ENCODE measurements around the gene RNF38.
A peak's percentile ranks its signal among the peaks of the same experiment; 100 is the strongest.

Gene RNF38

GRCh38 chr9:36407122-36407723, 7.2 kb upstream of the RNF38 start:
- peak; percentile 55 for DNase-seq (ENCODE audit: low read depth)

DNA sequence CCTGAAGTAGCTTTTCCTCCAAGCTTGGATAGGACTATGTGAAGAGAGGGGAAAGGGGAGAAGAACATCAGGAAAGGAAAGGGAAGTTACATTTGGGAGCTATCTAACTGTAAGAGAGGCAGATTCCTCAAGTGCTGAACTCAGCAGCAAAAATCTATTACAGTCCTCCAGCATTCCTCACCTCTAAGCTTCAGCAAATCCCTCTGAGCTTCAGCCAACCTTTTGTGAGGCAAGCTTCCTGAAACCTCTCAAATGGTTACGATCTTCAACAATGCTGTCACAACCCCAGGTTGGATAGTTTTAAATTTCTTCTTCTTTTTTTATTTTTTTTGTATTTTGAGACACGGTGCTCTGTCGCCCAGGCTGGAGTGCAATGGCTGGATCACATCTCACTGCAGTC, 2.5 kb upstream of the RNF38 start:
- DNase-seq (ENCODE audit: low read depth): peak; percentile 40

DNA sequence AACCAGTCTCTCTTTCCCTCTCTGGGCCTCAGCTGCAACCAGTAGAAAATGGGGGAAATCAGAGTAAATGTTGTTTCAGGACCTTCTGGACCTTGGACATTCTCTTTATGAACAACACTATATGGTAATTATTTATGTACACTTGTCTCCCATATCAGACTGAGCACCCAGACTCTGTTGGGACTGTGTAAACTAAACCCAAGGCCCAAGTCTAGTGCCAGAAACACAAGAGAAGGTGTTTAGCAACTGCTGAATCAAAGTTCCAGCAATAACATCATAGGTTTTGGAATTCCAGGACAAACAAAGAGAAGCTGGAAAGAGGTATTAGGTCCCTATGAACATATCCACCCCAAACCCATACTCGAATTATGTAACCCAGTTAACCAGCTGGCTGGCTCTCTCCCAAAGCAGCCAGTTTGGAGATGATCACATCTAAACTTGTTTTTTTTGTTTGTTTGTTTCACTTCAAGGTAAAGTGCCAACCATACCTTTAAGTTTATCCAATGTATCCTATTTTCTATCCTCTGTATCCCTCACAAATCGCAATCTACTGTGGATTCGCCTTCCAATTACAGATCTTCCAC, 1.9 kb upstream of the RNF38 start:
- DNase-seq (ENCODE audit: low read depth): no peak

DNA sequence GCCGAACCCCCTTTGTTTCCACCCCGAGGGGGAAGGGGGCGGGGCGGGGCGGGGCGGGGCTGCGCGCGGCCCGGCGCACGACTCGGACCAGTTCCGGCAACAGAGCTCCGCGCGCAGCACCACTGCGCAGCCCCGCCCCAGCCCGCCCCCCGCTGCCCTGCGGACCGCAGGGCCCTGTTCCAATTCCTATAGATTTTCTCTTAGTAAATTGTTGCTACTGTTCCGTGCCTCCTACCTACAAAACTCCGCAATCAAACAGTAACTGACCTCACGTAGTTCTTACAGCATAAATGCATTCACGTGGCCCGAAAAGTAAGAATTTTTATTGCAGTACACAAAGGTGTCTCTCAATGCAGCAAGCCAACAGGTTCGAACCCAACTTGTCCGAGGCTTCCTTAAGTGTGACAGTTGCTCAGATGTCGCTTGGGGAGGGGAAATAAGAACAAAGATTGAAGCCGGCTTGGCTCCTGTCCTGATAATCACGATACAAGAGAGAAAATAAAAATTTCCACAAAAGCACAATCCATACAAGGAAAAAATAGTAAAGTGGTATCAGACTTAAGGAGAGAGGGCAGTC, 1.2 kb upstream of the RNF38 start:
- peak; percentile 56 for DNase-seq (ENCODE audit: low read depth)

DNA sequence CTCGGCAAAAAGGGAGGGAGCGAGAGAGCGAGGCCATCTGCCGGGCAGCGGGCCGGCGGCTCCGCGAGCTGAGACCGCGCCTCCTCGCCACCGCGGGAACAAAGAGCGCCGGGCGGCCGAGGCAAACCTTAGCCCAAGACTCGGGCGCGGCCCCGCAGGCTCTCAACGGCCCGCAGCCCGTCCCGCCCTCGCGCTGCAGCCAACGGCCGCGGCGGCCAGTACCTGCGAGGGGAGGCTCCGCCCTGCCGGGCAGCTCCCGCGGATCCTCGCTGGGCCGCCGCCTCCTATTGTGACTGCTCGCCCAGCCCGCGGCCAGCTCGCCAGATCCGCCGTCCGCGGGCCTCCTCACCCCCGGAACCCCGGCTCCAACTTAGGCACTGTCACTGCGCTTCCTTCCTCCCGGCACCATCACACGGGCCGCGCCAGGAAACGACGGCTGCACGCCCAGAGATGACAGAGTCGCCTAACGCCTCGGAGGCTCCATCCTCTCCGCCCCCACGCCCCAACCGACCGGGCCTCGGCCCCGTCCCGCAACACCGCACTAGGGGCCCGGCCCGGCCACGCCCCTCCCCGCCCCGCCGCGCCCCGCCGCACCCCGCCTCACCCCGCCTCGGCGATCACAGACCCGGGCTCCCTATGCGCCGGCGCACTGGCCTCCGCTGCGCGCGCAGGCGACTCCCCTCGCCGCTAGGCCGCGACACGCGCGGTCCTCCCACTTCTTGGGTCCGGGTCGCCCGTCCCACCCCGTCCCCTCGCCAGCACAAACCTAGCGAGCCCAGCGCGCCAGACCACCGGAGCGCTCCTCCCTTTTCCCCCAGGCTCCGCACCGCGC, 479 bp upstream of the RNF38 start:
- peak; percentile 68 for DNase-seq (ENCODE audit: low read depth)

DNA sequence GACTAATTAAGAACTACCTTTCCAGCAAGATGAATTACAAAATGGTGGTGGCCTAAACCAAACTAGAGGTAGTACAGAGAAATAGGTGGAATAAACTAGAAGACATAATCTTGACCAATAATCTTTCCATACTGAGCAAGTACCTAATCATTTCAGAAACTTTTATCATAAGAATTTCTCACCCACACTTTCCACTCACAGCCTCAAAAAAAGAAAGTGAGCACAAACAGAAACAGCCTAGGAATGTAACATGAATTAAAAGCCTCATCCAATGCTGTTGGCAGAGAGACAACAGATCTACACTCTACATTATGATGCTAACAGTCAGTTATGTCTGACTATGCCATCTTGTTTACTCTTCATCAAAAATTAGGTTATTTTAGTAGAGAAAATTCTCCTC, 1.3 kb downstream of the RNF38 start:
- peak; percentile 83 for DNase-seq (ENCODE audit: low read depth)

GRCh38 chr9:36396985-36397384, 3.1 kb downstream of the RNF38 start:
- DNase-seq (ENCODE audit: low read depth): peak; percentile 51

DNA sequence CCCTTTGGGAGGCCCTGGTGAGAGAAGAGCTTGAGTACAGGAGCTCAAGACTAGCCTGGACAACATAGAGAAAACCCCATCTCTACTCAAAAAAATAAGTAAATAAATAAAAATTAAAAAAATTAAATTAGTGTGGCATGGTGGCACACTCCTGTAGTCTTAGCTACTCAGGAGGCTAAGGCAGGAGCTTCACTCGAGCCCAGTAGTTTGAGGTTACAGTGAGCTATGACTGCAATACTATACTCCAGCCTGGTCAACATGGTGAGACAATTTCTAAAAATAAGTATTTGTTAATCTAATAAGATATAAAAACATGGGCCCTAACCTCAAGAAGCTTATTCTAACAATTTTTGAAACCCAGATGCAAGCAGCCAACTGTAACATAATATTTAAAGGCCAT, 7.6 kb downstream of the RNF38 start:
- DNase-seq (ENCODE audit: low read depth): peak; percentile 25

- DNase-seq (ENCODE audit: low read depth): no peak
Measured at GRCh38 chr9:36389590-36389989, 10.5 kb downstream of the RNF38 start.

- peak; percentile 48 for DNase-seq (ENCODE audit: low read depth)
Measured at GRCh38 chr9:36386396-36386965, 13.6 kb downstream of the RNF38 start.

- DNase-seq (ENCODE audit: low read depth): no peak
Measured at GRCh38 chr9:36382484-36382883, 17.6 kb downstream of the RNF38 start.

DNA sequence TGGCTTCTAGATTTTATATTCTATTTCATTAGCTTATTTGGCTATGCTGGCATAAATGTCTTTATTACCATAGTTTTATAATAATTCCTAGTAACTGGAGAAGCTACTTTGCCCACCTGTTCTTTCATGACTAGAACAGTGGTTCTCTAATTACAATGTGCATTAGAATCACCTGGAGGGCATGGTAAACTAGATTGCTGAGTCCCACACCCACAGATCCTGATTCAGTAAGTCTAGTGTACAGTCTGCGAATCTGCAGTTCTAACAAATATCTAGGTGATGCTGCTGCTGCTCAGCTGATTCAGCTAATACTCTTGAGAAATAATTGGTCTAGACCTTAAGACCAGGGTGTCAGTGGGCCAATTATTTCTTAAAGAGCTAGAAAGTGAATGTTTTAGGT, 35.5 kb downstream of the RNF38 start:
- no peak for DNase-seq (ENCODE audit: low read depth)

DNA sequence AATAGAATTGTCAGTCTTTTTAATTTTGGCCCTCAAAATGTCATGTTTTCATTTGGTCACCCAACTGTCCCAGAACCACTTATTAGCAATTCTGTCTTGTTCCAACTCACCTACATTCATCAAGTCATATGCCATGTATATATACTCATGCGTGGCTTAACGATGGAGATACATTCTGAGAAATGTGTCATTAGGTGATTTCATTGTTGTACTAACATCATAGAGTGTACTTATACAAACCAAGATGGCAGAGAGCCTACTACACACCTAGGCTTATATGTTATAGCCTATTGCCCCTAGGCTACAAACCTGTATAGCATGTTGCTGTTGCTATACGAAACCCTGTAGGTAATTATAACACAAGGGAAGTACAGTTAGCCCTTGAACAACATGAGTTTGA, 36.6 kb downstream of the RNF38 start:
- no peak for DNase-seq (ENCODE audit: low read depth)

GRCh38 chr9:36358486-36358885, 41.6 kb downstream of the RNF38 start:
- no peak for DNase-seq (ENCODE audit: low read depth)

DNA sequence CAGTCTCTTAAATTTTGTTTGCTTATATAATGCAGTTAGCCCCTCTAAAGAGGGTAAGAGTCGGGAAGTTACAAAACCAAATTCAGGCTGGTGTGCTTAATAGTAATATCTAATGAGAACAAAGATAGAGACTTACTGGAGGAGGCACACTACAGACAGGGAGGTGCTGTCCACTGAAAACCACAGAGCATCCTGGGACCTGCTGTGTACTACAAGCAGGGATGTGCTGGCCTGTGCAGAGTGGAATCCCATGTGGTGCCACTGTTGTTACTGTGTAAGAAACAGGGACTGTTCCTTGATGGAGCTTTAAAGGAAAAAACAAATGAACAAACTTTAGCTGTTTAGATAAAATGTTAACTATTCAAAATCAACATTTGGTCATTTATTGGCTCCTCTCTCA, 42.4 kb downstream of the RNF38 start:
- DNase-seq (ENCODE audit: low read depth): no peak

DNA sequence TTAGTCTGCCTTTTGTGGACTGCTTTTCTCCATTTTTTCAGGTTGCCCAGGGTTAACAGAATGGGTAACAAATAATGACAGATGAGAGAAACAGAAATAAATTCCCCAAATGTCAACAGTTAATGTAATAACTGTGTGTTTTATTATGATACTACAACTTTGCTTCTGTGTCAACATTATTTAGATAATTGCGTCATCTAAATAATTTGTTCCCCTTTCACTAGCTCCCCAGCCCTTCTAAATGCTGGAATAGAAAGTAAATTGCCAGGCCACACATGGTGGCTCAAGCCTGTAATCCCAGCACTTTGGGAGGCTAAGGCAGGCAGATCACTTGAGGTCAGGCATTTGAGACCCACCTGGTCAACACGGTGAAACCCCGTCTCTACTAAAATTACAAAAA, 53.5 kb downstream of the RNF38 start:
- DNase-seq (ENCODE audit: low read depth): no peak

DNA sequence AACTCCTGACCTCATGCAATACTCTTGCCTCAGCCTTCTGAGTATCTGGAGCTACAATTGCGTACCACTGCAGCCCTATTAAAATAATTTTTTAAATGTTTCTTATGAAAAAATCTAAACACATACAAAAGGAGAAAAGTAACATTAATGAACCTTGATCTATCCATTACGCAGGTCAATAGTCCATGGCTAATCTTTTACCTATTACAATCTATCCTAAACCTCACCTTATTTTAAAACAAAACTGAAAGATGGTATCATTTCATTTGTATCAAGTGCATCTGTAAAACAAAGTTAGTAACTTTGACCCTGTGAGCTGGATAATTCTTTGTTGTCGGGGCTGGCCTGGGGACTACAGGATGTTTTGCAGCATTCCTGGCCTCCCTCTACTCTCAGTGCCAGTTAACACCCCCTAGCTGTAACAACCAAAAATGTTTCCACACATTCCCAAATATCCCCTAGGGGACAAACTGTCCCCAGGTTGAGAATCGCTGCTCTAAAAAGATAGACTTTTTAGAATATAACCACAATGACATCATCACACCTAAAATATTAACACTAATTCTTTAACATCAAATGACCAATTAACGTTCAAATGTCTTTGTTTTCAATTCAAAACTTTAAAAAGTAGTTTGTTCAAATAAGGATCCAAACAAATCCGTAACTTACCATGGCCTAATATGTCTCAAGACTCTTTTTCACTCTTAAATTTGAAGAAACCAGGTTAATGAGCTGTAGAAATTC, 54.8 kb downstream of the RNF38 start:
- no peak for DNase-seq (ENCODE audit: low read depth)

DNA sequence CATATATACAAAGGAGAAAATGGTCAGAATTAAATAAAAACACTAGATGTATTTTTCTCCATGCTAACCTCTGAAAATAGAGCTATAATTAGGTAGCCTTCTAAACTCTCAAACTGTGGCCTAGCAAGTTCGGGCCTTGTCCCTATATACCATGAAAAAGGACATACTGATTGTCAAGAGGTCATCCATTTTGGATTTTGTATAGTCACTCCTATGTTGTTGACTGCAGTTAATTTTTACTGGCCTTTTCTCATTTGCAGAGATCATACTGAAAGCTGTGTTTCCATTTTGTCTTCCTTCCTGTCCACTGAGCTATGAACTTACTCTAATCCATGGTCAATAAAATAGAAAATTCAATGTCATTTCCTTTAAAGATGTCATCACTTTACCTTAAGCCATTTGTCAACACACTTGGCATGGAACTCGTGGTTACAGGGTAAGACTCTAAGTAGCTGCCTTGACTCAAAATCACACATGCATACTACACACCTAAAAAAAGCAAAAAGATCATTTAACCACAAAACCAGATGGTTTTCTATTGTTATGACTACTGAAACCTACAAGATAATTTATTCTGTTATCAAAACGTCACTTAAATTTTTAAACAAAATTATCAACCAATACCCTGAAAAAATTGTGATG, 58.0 kb downstream of the RNF38 start:
- DNase-seq (ENCODE audit: low read depth): no peak

GRCh38 chr9:36337865-36338264, 62.2 kb downstream of the RNF38 start:
- DNase-seq (ENCODE audit: low read depth): no peak

- DNase-seq (ENCODE audit: low read depth): no peak
Measured at GRCh38 chr9:36337002-36337401, 63.1 kb downstream of the RNF38 start.

- DNase-seq (ENCODE audit: low read depth): no peak
Measured at GRCh38 chr9:36336131-36336907, 63.8 kb downstream of the RNF38 start.

Measured in amniotic epithelial cell (primary cell).